ENCODE measurements around the gene CDKAL1. TPM values are rescaled to one million over a fixed set of nuclear protein-coding genes. Genes with fewer than 3 reads are reported as not detected.

Gene CDKAL1
- total and polyA plus RNA-seq, 2 donors (not counting 3 experiments of a cell fraction or from before 2014, with no cell fraction given), result 6.1 to 20.5 TPM

- H3K4me2 ChIP-seq (ENCODE audit: insufficient read depth, low read length), result no peak overlapping the region
- H2AFZ ChIP-seq (ENCODE audit: low read depth, low read length), result no peak overlapping the region
- peaks cover 35% of the 10 kb centered on the region for H3K4me1 ChIP-seq (ENCODE audit: control insufficient read depth, extremely low read depth, insufficient read depth, low read length)
- intact Hi-C loops (cut with micrococcal nuclease), result loop anchor here (2.0 to 5.0 kb wide), 4 partner anchors 185 to 403 kb away; partner anchors contain the start of gene SOX4
- no peaks in the 10 kb centered on the region for H4K20me1 ChIP-seq (replicated peaks; ENCODE audit: control insufficient read depth, extremely low read depth, insufficient read depth, low read length)
- no peak overlapping the region for H3K4me3 ChIP-seq (replicated peaks in 1 of 3; ENCODE audit: insufficient read depth in 1 of 3, low read depth in 1 of 3, low read length in 3 of 3)
- no peaks in the 10 kb centered on the region for H3K9me1 ChIP-seq (replicated peaks; ENCODE audit: control insufficient read depth, extremely low read depth, insufficient read depth, low read length)
- no peak for DNase-seq (ENCODE audit: low read depth, low spot score)
- dilution Hi-C loops (cut with MboI; ENCODE audit: extremely low pct_ligation_motif_present, low sequenced_read_pairs), result no loop called here
- FAIRE-seq, result no peak
- ChIA-PET POLR2A (no interaction called here), CTCF (interaction anchor here (0.6 to 1.2 kb wide), 2 partner anchors 84 to 88 kb away, joined by 3 read pairs; no protein-coding TSS in a partner anchor)
- H3K27me3 ChIP-seq (ENCODE audit: control insufficient read depth in 2 of 2, insufficient read depth in 2 of 2, low read length in 2 of 2), result no peaks in the 10 kb centered on the region
- H3K27ac ChIP-seq (ENCODE audit: insufficient read depth, low read depth, low read length), result no peak overlapping the region
- no peaks in the 10 kb centered on the region for H3K36me3 ChIP-seq (ENCODE audit: control insufficient read depth in 2 of 2, extremely low read depth in 1 of 2, insufficient read depth in 2 of 2, low read length in 2 of 2)
- no peaks in the 10 kb centered on the region for H3K79me2 ChIP-seq (ENCODE audit: control insufficient read depth, insufficient read depth, low read length)
- BruUV-seq (replicated peaks), result no TSS peak
- no peak overlapping the region for H3K9ac ChIP-seq (replicated peaks; ENCODE audit: extremely low read depth, insufficient read depth, low read length)
- no peak for TF ChIP-seq MYC (IDR thresholded peaks at IDR 0.05; ENCODE audit: low read depth, low read length)
- TF ChIP-seq JUN (IDR thresholded peaks at IDR 0.05; ENCODE audit: borderline replicate concordance, insufficient read depth, insufficient read length, low read depth), result no peak
- TF ChIP-seq POLR2AphosphoS5 (IDR thresholded peaks at IDR 0.05; ENCODE audit: insufficient read depth, low read depth, low read length), result no peak
- no peak for TF ChIP-seq POLR2A (IDR thresholded peaks at IDR 0.05; ENCODE audit: low read depth, low read length)
- no peak for TF ChIP-seq GATA2 (IDR thresholded peaks at IDR 0.05; ENCODE audit: insufficient read depth, insufficient read length, low read depth, low read length)
- TF ChIP-seq, protein P1, sequence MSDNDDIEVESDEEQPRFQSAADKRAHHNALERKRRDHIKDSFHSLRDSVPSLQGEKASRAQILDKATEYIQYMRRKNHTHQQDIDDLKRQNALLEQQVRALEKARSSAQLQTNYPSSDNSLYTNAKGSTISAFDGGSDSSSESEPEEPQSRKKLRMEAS (IDR thresholded peaks at IDR 0.05; ENCODE audit: insufficient read depth, insufficient read length), result no peak
- H3K9me3 ChIP-seq (replicated peaks; ENCODE audit: control insufficient read depth, insufficient read depth, low read length), result no peaks in the 10 kb centered on the region
These were observed 655.5 kb downstream of the CDKAL1 start for GRCh38 chr6:21189759-21190158.

DNA sequence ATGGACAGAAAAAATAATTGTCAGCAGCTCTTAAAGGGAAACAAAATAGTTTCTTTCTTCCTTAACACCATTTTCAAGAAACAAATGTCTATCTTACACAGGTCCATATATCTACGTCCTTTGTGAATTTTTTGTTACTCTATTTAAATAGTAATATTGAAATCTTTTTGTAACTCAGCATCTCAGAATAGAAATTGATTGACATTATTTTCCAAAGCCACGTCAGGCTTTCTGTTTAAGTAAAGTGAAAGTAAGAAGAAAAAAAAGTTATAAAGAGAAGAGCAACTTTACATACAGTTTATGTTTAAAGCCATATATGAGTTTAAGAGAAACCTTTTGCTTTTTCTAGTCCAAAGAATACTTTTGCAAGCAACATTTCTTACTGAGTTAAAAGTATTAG lies 656.4 kb downstream of the CDKAL1 start:
- intact Hi-C loops (cut with micrococcal nuclease) (no loop called here), dilution Hi-C loops (cut with MboI; ENCODE audit: extremely low pct_ligation_motif_present, low sequenced_read_pairs) (no loop called here)
- Histone ChIP-seq H3K9ac (replicated peaks; ENCODE audit: extremely low read depth, insufficient read depth, low read length) (no peak overlapping the region), H4K20me1 (replicated peaks; ENCODE audit: control insufficient read depth, extremely low read depth, insufficient read depth, low read length) (no peaks in the 10 kb centered on the region), H3K4me2 (ENCODE audit: insufficient read depth, low read length) (no peak overlapping the region), H3K36me3 (ENCODE audit: control insufficient read depth in 2 of 2, extremely low read depth in 1 of 2, insufficient read depth in 2 of 2, low read length in 2 of 2) (no peaks in the 10 kb centered on the region), H3K9me1 (replicated peaks; ENCODE audit: control insufficient read depth, extremely low read depth, insufficient read depth, low read length) (no peaks in the 10 kb centered on the region), H2AFZ (ENCODE audit: low read depth, low read length) (no peak overlapping the region), H3K4me3 (replicated peaks in 1 of 3; ENCODE audit: insufficient read depth in 1 of 3, low read depth in 1 of 3, low read length in 3 of 3) (no peak overlapping the region), H3K27ac (ENCODE audit: insufficient read depth, low read depth, low read length) (no peak overlapping the region), H3K27me3 (ENCODE audit: control insufficient read depth in 2 of 2, insufficient read depth in 2 of 2, low read length in 2 of 2) (no peaks in the 10 kb centered on the region), H3K9me3 (replicated peaks; ENCODE audit: control insufficient read depth, insufficient read depth, low read length) (no peaks in the 10 kb centered on the region), H3K79me2 (ENCODE audit: control insufficient read depth, insufficient read depth, low read length) (no peaks in the 10 kb centered on the region), H3K4me1 (ENCODE audit: control insufficient read depth, extremely low read depth, insufficient read depth, low read length) (peaks cover 35% of the 10 kb centered on the region)
- DNase-seq (ENCODE audit: low read depth, low spot score) (no peak), FAIRE-seq (no peak)
- ChIA-PET POLR2A (no interaction called here), CTCF (no interaction called here)
- no TSS peak for BruUV-seq (replicated peaks)
- TF ChIP-seq POLR2A (IDR thresholded peaks at IDR 0.05; ENCODE audit: low read depth, low read length) (no peak), POLR2AphosphoS5 (IDR thresholded peaks at IDR 0.05; ENCODE audit: insufficient read depth, low read depth, low read length) (no peak), GATA2 (IDR thresholded peaks at IDR 0.05; ENCODE audit: insufficient read depth, insufficient read length, low read depth, low read length) (no peak), MYC (IDR thresholded peaks at IDR 0.05; ENCODE audit: low read depth, low read length) (no peak), JUN (IDR thresholded peaks at IDR 0.05; ENCODE audit: borderline replicate concordance, insufficient read depth, insufficient read length, low read depth) (no peak), EZH2 (IDR thresholded peaks at IDR 0.05; ENCODE audit: borderline replicate concordance, low read depth, low read length, severe bottlenecking) (no peak), FOS (IDR thresholded peaks at IDR 0.05; ENCODE audit: borderline replicate concordance, insufficient read depth, low read length) (no peak)
- TF ChIP-seq, protein P2, sequence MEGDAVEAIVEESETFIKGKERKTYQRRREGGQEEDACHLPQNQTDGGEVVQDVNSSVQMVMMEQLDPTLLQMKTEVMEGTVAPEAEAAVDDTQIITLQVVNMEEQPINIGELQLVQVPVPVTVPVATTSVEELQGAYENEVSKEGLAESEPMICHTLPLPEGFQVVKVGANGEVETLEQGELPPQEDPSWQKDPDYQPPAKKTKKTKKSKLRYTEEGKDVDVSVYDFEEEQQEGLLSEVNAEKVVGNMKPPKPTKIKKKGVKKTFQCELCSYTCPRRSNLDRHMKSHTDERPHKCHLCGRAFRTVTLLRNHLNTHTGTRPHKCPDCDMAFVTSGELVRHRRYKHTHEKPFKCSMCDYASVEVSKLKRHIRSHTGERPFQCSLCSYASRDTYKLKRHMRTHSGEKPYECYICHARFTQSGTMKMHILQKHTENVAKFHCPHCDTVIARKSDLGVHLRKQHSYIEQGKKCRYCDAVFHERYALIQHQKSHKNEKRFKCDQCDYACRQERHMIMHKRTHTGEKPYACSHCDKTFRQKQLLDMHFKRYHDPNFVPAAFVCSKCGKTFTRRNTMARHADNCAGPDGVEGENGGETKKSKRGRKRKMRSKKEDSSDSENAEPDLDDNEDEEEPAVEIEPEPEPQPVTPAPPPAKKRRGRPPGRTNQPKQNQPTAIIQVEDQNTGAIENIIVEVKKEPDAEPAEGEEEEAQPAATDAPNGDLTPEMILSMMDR (IDR thresholded peaks at IDR 0.05; ENCODE audit: extremely low read depth in 1 of 2, insufficient read depth in 1 of 2, low read depth in 1 of 2, low read length in 2 of 2), result no peak
- TF ChIP-seq, protein P1 (IDR thresholded peaks at IDR 0.05; ENCODE audit: insufficient read depth, insufficient read length), result no peak
